Activated CD8-positive, alpha-beta memory T cell treated with anti-CD3 and anti-CD28 coated beads, Interleukin-2, amount 10 ng/mL, durations not matched to agents 7 days and 5 days (primary cell): Measurements from ENCODE around the gene ADAMTS10. TPM values are rescaled to one million over a fixed set of nuclear protein-coding genes. Genes with fewer than 3 reads are reported as not detected.

Experiments used
- ATAC-seq: fragments of 150-1000 bp; cut with Tn5 transposase; one replicate; pipeline ENCODE4 v1.10.0; 2021; ENCODE audit warnings: moderate library complexity
- CTCF ChIA-PET: fragments of 350-600 bp; sonication (Branson Sonifier 250); formaldehyde crosslinking; loops from one replicate; lab custom pipeline; 2021; ENCODE audit warnings: antibody characterized with exemption; lab: Charles Lee
- DNase-seq: peaks from one replicate; pipeline ENCODE4 v3.0.0-alpha.2; 2020
- H3K27ac Mint-ChIP-seq: one replicate; pipeline ENCODE4 v1.8.0; 2021; ENCODE audit warnings: mild to moderate bottlenecking, mixed read lengths
- H3K27me3 Mint-ChIP-seq: one replicate; pipeline ENCODE4 v1.8.0; 2021; ENCODE audit warnings: mixed read lengths
- H3K36me3 Mint-ChIP-seq: one replicate; pipeline ENCODE4 v1.8.0; 2021; ENCODE audit warnings: mild to moderate bottlenecking, mixed read lengths
- H3K4me1 Mint-ChIP-seq: one replicate; pipeline ENCODE4 v1.8.0; 2021; ENCODE audit warnings: mixed read lengths
- H3K4me3 Mint-ChIP-seq: one replicate; pipeline ENCODE4 v1.8.0; 2021; ENCODE audit warnings: mild to moderate bottlenecking, moderate library complexity, mixed read lengths
- H3K9me3 Mint-ChIP-seq: one replicate; pipeline ENCODE4 v1.8.0; 2022; ENCODE audit warnings: low read depth, mixed read lengths
- total RNA-seq, 2 experiments: library from RNA; stranded (reverse); gene quantifications; one replicate each; pipeline ENCODE4 v1.2.3, GENCODE V29; 2021

Gene ADAMTS10
- total RNA-seq, 2 experiments from 2014 or later = 1.2 to 3.3 TPM

DNA sequence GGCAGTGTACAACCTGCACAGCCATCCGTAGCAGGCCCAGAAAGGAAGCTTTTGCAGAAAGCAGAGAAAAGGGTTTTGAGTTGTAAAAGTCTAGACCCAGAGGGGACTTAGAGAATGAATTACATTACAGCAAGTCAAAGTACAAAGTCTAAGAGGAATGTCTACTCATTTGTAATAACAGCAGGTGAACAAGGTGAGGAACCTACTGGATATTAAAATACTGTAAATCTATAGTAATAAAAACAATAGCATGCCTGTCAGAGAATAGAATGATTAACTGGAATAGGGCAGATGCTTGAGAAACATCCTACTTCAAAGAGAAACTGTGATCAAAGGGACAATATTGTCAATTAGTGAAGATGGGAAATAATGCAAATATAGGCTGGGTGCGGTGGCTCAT, 78.3 kb downstream of the ADAMTS10 start:
- Mint-ChIP-seq H3K9me3 (no peaks in the 10 kb centered on the region), H3K4me1 (no peaks in the 10 kb centered on the region), H3K27ac (peak overlapping the region; percentile 50), H3K36me3 (peaks cover 65% of the 10 kb centered on the region), H3K4me3 (no peak overlapping the region), H3K27me3 (no peaks in the 10 kb centered on the region)
- no peak for DNase-seq
- CTCF ChIA-PET = interaction anchor here (0.5 to 1.4 kb wide), 2 partner anchors 8 to 47 kb away, joined by 4 read pairs; no protein-coding TSS in a partner anchor
- no peak for ATAC-seq

DNA sequence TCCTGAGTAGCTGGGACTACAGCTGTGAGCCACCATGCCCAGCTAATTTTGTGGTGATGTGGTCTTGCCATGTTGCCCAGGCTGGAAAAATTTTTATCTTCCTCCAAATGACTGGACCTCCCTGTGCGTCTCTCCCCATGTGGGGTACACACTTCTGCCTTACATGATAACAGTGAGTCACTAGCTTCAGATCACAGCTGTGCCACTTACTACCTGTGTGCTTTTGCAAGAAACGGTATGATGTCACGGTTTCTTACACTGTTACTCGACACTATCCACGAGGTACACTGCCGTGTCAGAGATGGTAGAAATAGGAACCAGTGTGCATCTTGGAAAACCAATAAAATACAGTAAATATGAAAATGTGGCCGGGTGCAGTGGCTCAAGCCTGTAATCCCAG, 79.0 kb downstream of the ADAMTS10 start:
- DNase-seq = no peak
- H3K27ac Mint-ChIP-seq = no peak overlapping the region
- no peaks in the 10 kb centered on the region for H3K27me3 Mint-ChIP-seq
- peaks cover 3% of the 10 kb centered on the region for H3K4me1 Mint-ChIP-seq
- ATAC-seq = no peak
- H3K4me3 Mint-ChIP-seq = no peak overlapping the region
- peaks cover 65% of the 10 kb centered on the region for H3K36me3 Mint-ChIP-seq
- no peaks in the 10 kb centered on the region for H3K9me3 Mint-ChIP-seq
- CTCF ChIA-PET = interaction anchor here (1.2 to 1.4 kb wide), 3 partner anchors 18 to 48 kb away, joined by 3 to 4 read pairs (median 4); partner anchors contain the start of gene ZNF414

Other genes starting within 250 kb of the ADAMTS10 start
- gene ANGPTL4, start 246.6 kb downstream of the ADAMTS10 start, total RNA-seq = under 1 TPM; 0.50 to 0.82 TPM
- 10 to 100 TPM; 96.2 to 97.3 TPM for gene RAB11B, start 220.4 kb downstream of the ADAMTS10 start, total RNA-seq
- gene MARCHF2, start 197.4 kb downstream of the ADAMTS10 start, total RNA-seq = 10 to 100 TPM; 16.5 to 20.9 TPM
- 100 to 1,000 TPM; 226 to 309 TPM for gene HNRNPM, start 165.7 kb downstream of the ADAMTS10 start, total RNA-seq
- gene PRAM1, start 108.1 kb downstream of the ADAMTS10 start, total RNA-seq = 1 to 10 TPM in 1 of 2 experiments, under 1 TPM in 1; 0.59 to 1.4 TPM
- 10 to 100 TPM; 23.8 to 38.5 TPM for gene ZNF414, start 96.5 kb downstream of the ADAMTS10 start, total RNA-seq
- 100 to 1,000 TPM; 250 to 441 TPM for gene MYO1F, start 33.3 kb downstream of the ADAMTS10 start, total RNA-seq
- not detected for gene NFILZ, start 19.9 kb upstream of the ADAMTS10 start, total RNA-seq
- gene ACTL9, start 88.1 kb upstream of the ADAMTS10 start, total RNA-seq = not detected
- gene OR2Z1, start 110.9 kb upstream of the ADAMTS10 start, total RNA-seq = not detected
- gene ZNF558, start 221.6 kb upstream of the ADAMTS10 start, total RNA-seq = 10 to 100 TPM; 16.0 to 26.3 TPM
- gene MBD3L1, start 221.7 kb upstream of the ADAMTS10 start, total RNA-seq = not detected